Uterus (tissue), 2 donors: ENCODE results near the gene SLCO2A1.

Source experiments
- POLR2A ChIP-seq, 2 donors: fragments of 450-650 bp; IDR thresholded peaks; one replicate each; pipeline ENCODE4 v1.6.1; 2016; ENCODE audit warnings: antibody characterized with exemption in 2 of 2, mild to moderate bottlenecking in 1 of 2, moderate library complexity in 1 of 2
- TF ChIP-seq, protein P1 (sequence below), 4 experiments: fragments of 200-600 bp in 2 of 4; fragments of 450-650 bp in 2 of 4; sonication (generic) in 2 of 4; IDR thresholded peaks; one replicate each; pipeline ENCODE4 v1.5.1; 2016 to 2019; ENCODE audit warnings: antibody characterized with exemption in 4 of 4, mild to moderate bottlenecking in 2 of 4, moderate library complexity in 1 of 4

- TF ChIP-seq, protein P1, sequence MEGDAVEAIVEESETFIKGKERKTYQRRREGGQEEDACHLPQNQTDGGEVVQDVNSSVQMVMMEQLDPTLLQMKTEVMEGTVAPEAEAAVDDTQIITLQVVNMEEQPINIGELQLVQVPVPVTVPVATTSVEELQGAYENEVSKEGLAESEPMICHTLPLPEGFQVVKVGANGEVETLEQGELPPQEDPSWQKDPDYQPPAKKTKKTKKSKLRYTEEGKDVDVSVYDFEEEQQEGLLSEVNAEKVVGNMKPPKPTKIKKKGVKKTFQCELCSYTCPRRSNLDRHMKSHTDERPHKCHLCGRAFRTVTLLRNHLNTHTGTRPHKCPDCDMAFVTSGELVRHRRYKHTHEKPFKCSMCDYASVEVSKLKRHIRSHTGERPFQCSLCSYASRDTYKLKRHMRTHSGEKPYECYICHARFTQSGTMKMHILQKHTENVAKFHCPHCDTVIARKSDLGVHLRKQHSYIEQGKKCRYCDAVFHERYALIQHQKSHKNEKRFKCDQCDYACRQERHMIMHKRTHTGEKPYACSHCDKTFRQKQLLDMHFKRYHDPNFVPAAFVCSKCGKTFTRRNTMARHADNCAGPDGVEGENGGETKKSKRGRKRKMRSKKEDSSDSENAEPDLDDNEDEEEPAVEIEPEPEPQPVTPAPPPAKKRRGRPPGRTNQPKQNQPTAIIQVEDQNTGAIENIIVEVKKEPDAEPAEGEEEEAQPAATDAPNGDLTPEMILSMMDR (IDR thresholded peaks at IDR 0.05): no peak
- TF ChIP-seq POLR2A (IDR thresholded peaks at IDR 0.05): no peak
These were observed 48.0 kb upstream of the SLCO2A1 start for GRCh38 chr3:134077649-134078161.
